Measurements from ENCODE around the gene RPS21.

RPS21 gene

GRCh38 chr20:62426699-62427131 lies 39.8 kb downstream of the RPS21 start:
- Histone ChIP-seq H3K9me2 (replicated peaks; ENCODE audit: low read depth, low read length) (no peaks in the 10 kb centered on the region), H3K27me3 (ENCODE audit: insufficient read depth, low read length, poor library complexity, severe bottlenecking) (no peaks in the 10 kb centered on the region), H3K9me3 (ENCODE audit: insufficient read depth, low read depth, low read length) (no peaks in the 10 kb centered on the region), H2AFZ (ENCODE audit: low read length) (no peak overlapping the region), H4K20me1 (ENCODE audit: insufficient read depth, low read length, poor library complexity, severe bottlenecking) (no peaks in the 10 kb centered on the region), H3K36me3 (ENCODE audit: insufficient read depth, low read length) (no peaks in the 10 kb centered on the region), H3K9ac (ENCODE audit: low read depth, low read length, poor library complexity, severe bottlenecking) (no peak overlapping the region), H3K4me2 (ENCODE audit: low read depth, low read length, poor library complexity, severe bottlenecking) (no peak overlapping the region), H3K4me1 (ENCODE audit: insufficient read depth, low read length, poor library complexity, severe bottlenecking) (no peaks in the 10 kb centered on the region), H3K4me3 (ENCODE audit: low read length, poor library complexity, severe bottlenecking) (no peak overlapping the region), H3K79me2 (ENCODE audit: insufficient read depth, low read length) (no peaks in the 10 kb centered on the region), H3F3A (ENCODE audit: low read depth) (no peaks in the 10 kb centered on the region)
- TF ChIP-seq EZH2phosphoT487 (IDR thresholded peaks at IDR 0.05; ENCODE audit: borderline replicate concordance): no peak
- TF ChIP-seq CTCF (conservative IDR thresholded peaks at IDR 0.05; ENCODE audit: low read length): no peak

GRCh38 chr20:62427172-62428001 lies 40.5 kb downstream of the RPS21 start, which contains the start of gene RBBP8NL:
RBBP8NL (minus strand) TSS chr20:62427539; CDS start chr20:62419647, 7,892 bp downstream.
- TF ChIP-seq CTCF (conservative IDR thresholded peaks at IDR 0.05; ENCODE audit: low read length) (no peak), EZH2phosphoT487 (IDR thresholded peaks at IDR 0.05; ENCODE audit: borderline replicate concordance) (no peak)
- H4K20me1 ChIP-seq (ENCODE audit: insufficient read depth, low read length, poor library complexity, severe bottlenecking): no peaks in the 10 kb centered on the region
- H3K9ac ChIP-seq (ENCODE audit: low read depth, low read length, poor library complexity, severe bottlenecking): no peak within 1 kb of the TSS
- no peaks in the 10 kb centered on the region for H3K27me3 ChIP-seq (ENCODE audit: insufficient read depth, low read length, poor library complexity, severe bottlenecking)
- no peaks in the 10 kb centered on the region for H3K36me3 ChIP-seq (ENCODE audit: insufficient read depth, low read length)
- no peak within 1 kb of the TSS for H3K4me2 ChIP-seq (ENCODE audit: low read depth, low read length, poor library complexity, severe bottlenecking)
- H3K4me3 ChIP-seq (ENCODE audit: low read length, poor library complexity, severe bottlenecking): no peak within 1 kb of the TSS
- H3K79me2 ChIP-seq (ENCODE audit: insufficient read depth, low read length): no peaks in the 10 kb centered on the region
- H3K9me2 ChIP-seq (replicated peaks; ENCODE audit: low read depth, low read length): no peaks in the 10 kb centered on the region
- no peak within 1 kb of the TSS for H2AFZ ChIP-seq (ENCODE audit: low read length)
- no peaks in the 10 kb centered on the region for H3K4me1 ChIP-seq (ENCODE audit: insufficient read depth, low read length, poor library complexity, severe bottlenecking)
- no peaks in the 10 kb centered on the region for H3F3A ChIP-seq (ENCODE audit: low read depth)
- no peaks in the 10 kb centered on the region for H3K9me3 ChIP-seq (ENCODE audit: insufficient read depth, low read depth, low read length)

GRCh38 chr20:62428002-62428372 lies 41.1 kb downstream of the RPS21 start:
- no peaks in the 10 kb centered on the region for H4K20me1 ChIP-seq (ENCODE audit: insufficient read depth, low read length, poor library complexity, severe bottlenecking)
- no peak overlapping the region for H3K9ac ChIP-seq (ENCODE audit: low read depth, low read length, poor library complexity, severe bottlenecking)
- no peaks in the 10 kb centered on the region for H3K27me3 ChIP-seq (ENCODE audit: insufficient read depth, low read length, poor library complexity, severe bottlenecking)
- no peak overlapping the region for H3K4me3 ChIP-seq (ENCODE audit: low read length, poor library complexity, severe bottlenecking)
- TF ChIP-seq EZH2phosphoT487 (IDR thresholded peaks at IDR 0.05; ENCODE audit: borderline replicate concordance) (no peak), CTCF (conservative IDR thresholded peaks at IDR 0.05; ENCODE audit: low read length) (no peak)
- no peaks in the 10 kb centered on the region for H3K4me1 ChIP-seq (ENCODE audit: insufficient read depth, low read length, poor library complexity, severe bottlenecking)
- H3K9me3 ChIP-seq (ENCODE audit: insufficient read depth, low read depth, low read length): no peaks in the 10 kb centered on the region
- H2AFZ ChIP-seq (ENCODE audit: low read length): no peak overlapping the region
- no peaks in the 10 kb centered on the region for H3K36me3 ChIP-seq (ENCODE audit: insufficient read depth, low read length)
- H3K79me2 ChIP-seq (ENCODE audit: insufficient read depth, low read length): no peaks in the 10 kb centered on the region
- H3K4me2 ChIP-seq (ENCODE audit: low read depth, low read length, poor library complexity, severe bottlenecking): no peak overlapping the region
- H3F3A ChIP-seq (ENCODE audit: low read depth): no peaks in the 10 kb centered on the region
- no peaks in the 10 kb centered on the region for H3K9me2 ChIP-seq (replicated peaks; ENCODE audit: low read depth, low read length)

All from Loucy (cell line).